GM18507 (cell line): Measurements from ENCODE around the gene STARD5.
"Not testable (repeated sequence)": the region's sequence is repeated elsewhere in the genome, so short reads cannot be mapped to it uniquely, and the experiment has no call there.

Source experiments
- DNase-seq: peaks from one replicate; pipeline ENCODE4 v3.0.0; 2011; ENCODE audit warnings: low read depth; ENCODE audit not compliant: insufficient read length; ENCODE audit errors: extremely low spot score
- FAIRE-seq: peaks from 2 replicates; lab custom pipeline; 2011; peaks lifted over from hg19 to GRCh38; lab: Jason Lieb, UNC

The STARD5 gene

GRCh38 chr15:81323944-81324881, at the start of gene STARD5:
Gene STARD5 (minus strand): TSS chr15:81324141. CDS start chr15:81324099, 42 bp downstream.
- FAIRE-seq = peak; percentile 89

GRCh38 chr15:81373176-81373575, 49.2 kb upstream of the STARD5 start:
- FAIRE-seq = no peak
- DNase-seq = no peak

More at GRCh38 chr15:81323944-81324881, at the start of gene STARD5:
- peak; percentile 96 for DNase-seq

- FAIRE-seq (no peak), DNase-seq (no peak)
Observed at GRCh38 chr15:81372575-81372974, 48.6 kb upstream of the STARD5 start.

GRCh38 chr15:81363718-81364500, 40.0 kb upstream of the STARD5 start:
- no peak for FAIRE-seq
- DNase-seq = no peak

GRCh38 chr15:81363276-81363675, 39.3 kb upstream of the STARD5 start:
- no peak for DNase-seq
- FAIRE-seq = no peak

- DNase-seq (no peak), FAIRE-seq (no peak)
Observed at GRCh38 chr15:81362790-81363189, 38.8 kb upstream of the STARD5 start.

- DNase-seq (no peak), FAIRE-seq (no peak)
Observed at GRCh38 chr15:81361891-81362290, 38.0 kb upstream of the STARD5 start.

- DNase-seq = no peak
- no peak for FAIRE-seq
Observed at GRCh38 chr15:81360491-81360890, 36.5 kb upstream of the STARD5 start.

GRCh38 chr15:81358248-81358647, 34.3 kb upstream of the STARD5 start:
- FAIRE-seq = no peak
- no peak for DNase-seq

- no peak for FAIRE-seq
- no peak for DNase-seq
Observed at GRCh38 chr15:81357180-81357686, 33.3 kb upstream of the STARD5 start.

GRCh38 chr15:81356252-81356651, 32.3 kb upstream of the STARD5 start:
- FAIRE-seq = no peak
- DNase-seq = no peak

- DNase-seq (no peak), FAIRE-seq (no peak)
Observed at GRCh38 chr15:81351651-81352050, 27.7 kb upstream of the STARD5 start.

- no peak for FAIRE-seq
- DNase-seq = no peak
Observed at GRCh38 chr15:81349271-81349670, 25.3 kb upstream of the STARD5 start.

- not testable (repeated sequence) for DNase-seq, FAIRE-seq
Observed at GRCh38 chr15:81348691-81349090, 24.8 kb upstream of the STARD5 start.

- DNase-seq = no peak
- no peak for FAIRE-seq
Observed at GRCh38 chr15:81347910-81348309, 24.0 kb upstream of the STARD5 start.

- no peak for FAIRE-seq
Observed at GRCh38 chr15:81346611-81347010, 22.7 kb upstream of the STARD5 start.

GRCh38 chr15:81343371-81343770, 19.4 kb upstream of the STARD5 start:
- FAIRE-seq (no peak), DNase-seq (no peak)

More at GRCh38 chr15:81346611-81347010, 22.7 kb upstream of the STARD5 start:
- DNase-seq = no peak

- FAIRE-seq = no peak
- DNase-seq = no peak
Observed at GRCh38 chr15:81341351-81341750, 17.4 kb upstream of the STARD5 start.

GRCh38 chr15:81339851-81340250, 15.9 kb upstream of the STARD5 start:
- DNase-seq = no peak
- no peak for FAIRE-seq

- FAIRE-seq (no peak), DNase-seq (no peak)
Observed at GRCh38 chr15:81339321-81339720, 15.4 kb upstream of the STARD5 start.
